Activated T-cell treated with anti-CD3 and anti-CD28 coated beads for 1 hour (primary cell): ENCODE data around the gene SPACA5.
A peak's percentile ranks its signal among the peaks of the same experiment; 100 is the strongest.
"Not testable (repeated sequence)": the region's sequence is repeated elsewhere in the genome, so short reads cannot be mapped to it uniquely, and the experiment has no call there.

Experiments
- DNase-seq: peaks from one replicate; pipeline ENCODE4 v3.0.0-alpha.2; 2020; ENCODE audit warnings: low read depth

Gene SPACA5

GRCh38 chrX:48006688-48007087 lies at the start of gene SPACA5:
SPACA5 (plus strand) TSS chrX:48006988; CDS start chrX:48007803, 815 bp downstream.
- not testable (repeated sequence) for DNase-seq

GRCh38 chrX:47958206-47958605 lies 48.6 kb upstream of the SPACA5 start:
- DNase-seq = not testable (repeated sequence)

GRCh38 chrX:47958761-47959342 lies 47.9 kb upstream of the SPACA5 start:
- no peak for DNase-seq

- no peak for DNase-seq
Observed at GRCh38 chrX:47960406-47960805, 46.4 kb upstream of the SPACA5 start.

GRCh38 chrX:47961830-47962229 lies 45.0 kb upstream of the SPACA5 start:
- not testable (repeated sequence) for DNase-seq

GRCh38 chrX:47965526-47965925 lies 41.3 kb upstream of the SPACA5 start:
- not testable (repeated sequence) for DNase-seq

- DNase-seq = no peak
Observed at GRCh38 chrX:47973235-47973634, 33.6 kb upstream of the SPACA5 start.

- DNase-seq = no peak
Observed at GRCh38 chrX:47976254-47977151, 30.3 kb upstream of the SPACA5 start.

- DNase-seq = no peak
Observed at GRCh38 chrX:47991263-47992094, 15.3 kb upstream of the SPACA5 start.

- no peak for DNase-seq
Observed at GRCh38 chrX:47992095-47992380, 14.8 kb upstream of the SPACA5 start.

GRCh38 chrX:47992669-47993068 lies 14.1 kb upstream of the SPACA5 start:
- DNase-seq = no peak

- no peak for DNase-seq
Observed at GRCh38 chrX:48001260-48001659, 5.5 kb upstream of the SPACA5 start.

GRCh38 chrX:48002319-48002718 lies 4.5 kb upstream of the SPACA5 start:
- DNase-seq = no peak

- DNase-seq = no peak
Observed at GRCh38 chrX:48002929-48003328, 3.9 kb upstream of the SPACA5 start.

GRCh38 chrX:48003367-48003757 lies 3.4 kb upstream of the SPACA5 start:
- DNase-seq = no peak

GRCh38 chrX:48003758-48004457 lies 2.9 kb upstream of the SPACA5 start, which contains the start of gene ZNF182:
ZNF182 (minus strand) TSS chrX:48003989; CDS start chrX:48002609, 1,380 bp downstream.
- peak; percentile 89 for DNase-seq

- not testable (repeated sequence) for DNase-seq
Observed at GRCh38 chrX:48009445-48009960, 2.7 kb downstream of the SPACA5 start.

GRCh38 chrX:48016583-48017310 lies 10.0 kb downstream of the SPACA5 start:
- DNase-seq = not testable (repeated sequence)

- DNase-seq = not testable (repeated sequence)
Observed at GRCh38 chrX:48019892-48020291, 13.1 kb downstream of the SPACA5 start.

- DNase-seq = not testable (repeated sequence)
Observed at GRCh38 chrX:48020472-48020871, 13.7 kb downstream of the SPACA5 start.
